Esophagus squamous epithelium (tissue), 5 donors: Measurements from ENCODE around the gene STX18. TPM values are rescaled to one million over a fixed set of nuclear protein-coding genes. Genes with fewer than 3 reads are reported as not detected.
"Not testable (repeated sequence)": the region's sequence is repeated elsewhere in the genome, so short reads cannot be mapped to it uniquely, and the experiment has no call there.

ENCODE experiments used
- DNase-seq: peaks from one replicate; lab custom pipeline; 2025; lab: John Stamatoyannopoulos, UW
- H3K27ac ChIP-seq, 4 donors: fragments of 200-600 bp; sonication (generic); one replicate each; pipeline ENCODE4 v1.5.1; 2016 to 2019; ENCODE audit warnings: mild to moderate bottlenecking in 1 of 4
- H3K27me3 ChIP-seq, 4 donors: fragments of 200-600 bp; sonication (generic); 1 replicate in 3 of 4; 2 replicates in 1 of 4; pipeline versions ENCODE4 v1.5.1 to v1.6.0; 2017 to 2021; ENCODE audit warnings: antibody characterized with exemption in 1 of 4
- H3K36me3 ChIP-seq, 3 donors: fragments of 200-600 bp; sonication (generic); one replicate each; pipeline ENCODE4 v1.5.1; 2016 to 2019
- H3K4me1 ChIP-seq, 3 donors: fragments of 200-600 bp; sonication (generic); one replicate each; pipeline ENCODE4 v1.5.1; 2017 to 2019
- H3K4me3 ChIP-seq, 4 donors: fragments of 200-600 bp; sonication (generic); 1 replicate in 3 of 4; 2 replicates in 1 of 4; pipeline ENCODE4 v1.5.1; 2016 to 2019; ENCODE audit warnings: mild to moderate bottlenecking in 2 of 4, moderate library complexity in 1 of 4
- H3K9me3 ChIP-seq, 3 donors: fragments of 200-600 bp; sonication (generic); one replicate each; pipeline ENCODE4 v1.5.1; 2016 to 2019
- CTCF ChIP-seq, 6 experiments: fragments of 450-650 bp in 4 of 6; fragments of 200-600 bp in 2 of 6; sonication (generic) in 2 of 6; IDR thresholded peaks; one replicate each; pipeline ENCODE4 v1.5.1; 2016 to 2019; ENCODE audit warnings: antibody characterized with exemption in 6 of 6, mild to moderate bottlenecking in 4 of 6, moderate library complexity in 4 of 6
- POLR2A ChIP-seq, 4 donors: fragments of 450-650 bp; IDR thresholded peaks; one replicate each; pipeline ENCODE4 v1.6.1; 2017; ENCODE audit warnings: antibody characterized with exemption in 4 of 4, mild to moderate bottlenecking in 4 of 4, moderate library complexity in 3 of 4
- WGBS, 2 donors: methylation state at CpG; one replicate each; pipeline ENCODE4 v1.1.5; 2018; 5-methylcytosine and 5-hydroxymethylcytosine counted together
- intact Hi-C: fragments of 100-400 bp; cut with DNase I; formaldehyde crosslinking; loops from one replicate; pipeline ENCODE4 v1.15.0; 2022
- total RNA-seq, 4 donors: library from RNA; depleted of rRNA; stranded (reverse); fragments of >200 nt; gene quantifications; one replicate each; pipeline ENCODE4 v1.1.0, GENCODE V29; 2016
- donor health status: DM: yes; HTN: yes; CAD: no.

STX18 gene
- total RNA-seq, 4 donors from 2014 or later: 10.5 to 27.8 (median 19.3) TPM

GRCh38 chr4:4422856-4423499, 118.9 kb downstream of the STX18 start:
- Histone ChIP-seq H3K4me3 (no peak overlapping the region), H3K27me3 (no peaks in the 10 kb centered on the region), H3K36me3 (peaks cover 14 to 94% (median 19%) of the 10 kb centered on the region in 3 donors), H3K9me3 (no peaks in the 10 kb centered on the region), H3K27ac (no peak overlapping the region), H3K4me1 (no peaks in the 10 kb centered on the region)
- intact Hi-C loops: no loop called here
- TF ChIP-seq POLR2A (IDR thresholded peaks at IDR 0.05) (no peak), CTCF (IDR thresholded peaks at IDR 0.05) (no peak)
- no peak for DNase-seq
- WGBS, 2 donors: 82 to 87% methylated on average over 10 to 11 of the region's 12 CpGs

- WGBS, 2 donors: 90 to 96% methylated on average over 7 of the region's 7 CpGs
These were observed 119.7 kb downstream of the STX18 start for GRCh38 chr4:4422117-4422516.

GRCh38 chr4:4421356-4421755, 120.5 kb downstream of the STX18 start:
- no peak for TF ChIP-seq CTCF (IDR thresholded peaks at IDR 0.05)
- TF ChIP-seq POLR2A (IDR thresholded peaks at IDR 0.05): no peak
- DNase-seq: no peak
- intact Hi-C loops: no loop called here
- no peak overlapping the region for H3K27ac ChIP-seq
- peaks cover 14 to 97% (median 19%) of the 10 kb centered on the region in 3 donors for H3K36me3 ChIP-seq
- no peaks in the 10 kb centered on the region for H3K27me3 ChIP-seq
- no peaks in the 10 kb centered on the region for H3K4me1 ChIP-seq
- H3K9me3 ChIP-seq: no peaks in the 10 kb centered on the region
- WGBS, 2 donors: 93 to 99% methylated on average over 8 to 11 of the region's 11 CpGs
- no peak overlapping the region for H3K4me3 ChIP-seq

More at GRCh38 chr4:4422117-4422516, 119.7 kb downstream of the STX18 start:
- peaks cover 14 to 98% (median 19%) of the 10 kb centered on the region in 3 donors for H3K36me3 ChIP-seq
- H3K27me3 ChIP-seq, DNase-seq, H3K27ac ChIP-seq, H3K4me3 ChIP-seq, H3K9me3 ChIP-seq, intact Hi-C loops, H3K4me1 ChIP-seq: not testable (repeated sequence)

DNA sequence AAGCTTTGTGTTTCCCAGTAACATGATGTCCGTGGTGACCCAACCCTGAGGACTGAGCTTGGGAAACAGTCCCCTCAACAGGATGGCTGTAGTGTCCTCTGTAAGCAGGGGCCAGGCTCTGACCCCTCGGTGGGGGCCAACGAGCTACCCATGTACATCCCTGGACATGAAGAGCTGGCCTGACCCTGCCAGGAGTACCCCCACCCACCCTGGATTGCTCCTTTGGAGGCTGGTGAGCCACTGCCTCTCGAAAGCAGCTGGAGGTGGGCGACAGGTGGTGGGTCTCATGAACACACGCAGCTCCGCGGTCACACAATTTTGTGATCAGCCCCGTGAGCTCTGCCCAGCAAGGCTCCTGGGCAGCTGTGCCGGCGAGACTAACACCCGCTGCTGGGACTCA, 121.4 kb downstream of the STX18 start:
- intact Hi-C loops: no loop called here
- H3K36me3 ChIP-seq: peaks cover 14 to 98% (median 19%) of the 10 kb centered on the region in 3 donors
- WGBS, 2 donors: 95 to 100% methylated on average over 7 to 10 of the region's 12 CpGs
- H3K27me3 ChIP-seq: no peaks in the 10 kb centered on the region
- H3K4me3 ChIP-seq: no peak overlapping the region
- TF ChIP-seq CTCF (IDR thresholded peaks at IDR 0.05) (no peak), POLR2A (IDR thresholded peaks at IDR 0.05) (no peak)
- H3K9me3 ChIP-seq: no peaks in the 10 kb centered on the region
- no peaks in the 10 kb centered on the region for H3K4me1 ChIP-seq
- no peak for DNase-seq
- H3K27ac ChIP-seq: no peak overlapping the region

DNA sequence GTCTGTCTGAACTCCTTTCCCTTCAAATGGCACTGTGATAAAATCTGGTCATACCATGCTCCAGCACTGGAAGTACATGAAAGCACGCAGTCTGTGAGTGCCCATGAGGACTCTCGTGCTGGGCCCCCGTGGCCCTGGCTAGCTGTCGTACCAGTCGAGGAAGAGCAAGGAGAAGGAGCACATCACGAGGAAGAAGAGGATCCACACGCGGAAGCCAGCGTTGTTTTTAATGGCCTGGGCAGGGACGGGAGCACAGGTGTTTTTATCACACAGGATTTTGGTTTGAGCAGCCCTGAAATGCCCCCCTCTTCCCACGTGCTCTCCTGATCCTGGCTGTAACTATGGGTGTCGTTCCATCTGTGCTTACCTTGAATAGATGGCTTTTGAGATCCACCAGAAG, 122.0 kb downstream of the STX18 start:
- WGBS, 2 donors: 93% methylated on average over 8 to 12 of the region's 12 CpGs
- Histone ChIP-seq H3K36me3 (peaks cover 13 to 99% (median 19%) of the 10 kb centered on the region in 3 donors), H3K4me1 (no peaks in the 10 kb centered on the region), H3K9me3 (no peaks in the 10 kb centered on the region), H3K27me3 (no peaks in the 10 kb centered on the region), H3K4me3 (no peak overlapping the region), H3K27ac (no peak overlapping the region)
- TF ChIP-seq CTCF (IDR thresholded peaks at IDR 0.05): no peak
- no peak for TF ChIP-seq POLR2A (IDR thresholded peaks at IDR 0.05)
- DNase-seq: no peak
- intact Hi-C loops: no loop called here
